Measurements from ENCODE around the gene TMEM245.
A peak's percentile ranks its signal among the peaks of the same experiment; 100 is the strongest.

Gene TMEM245

DNA sequence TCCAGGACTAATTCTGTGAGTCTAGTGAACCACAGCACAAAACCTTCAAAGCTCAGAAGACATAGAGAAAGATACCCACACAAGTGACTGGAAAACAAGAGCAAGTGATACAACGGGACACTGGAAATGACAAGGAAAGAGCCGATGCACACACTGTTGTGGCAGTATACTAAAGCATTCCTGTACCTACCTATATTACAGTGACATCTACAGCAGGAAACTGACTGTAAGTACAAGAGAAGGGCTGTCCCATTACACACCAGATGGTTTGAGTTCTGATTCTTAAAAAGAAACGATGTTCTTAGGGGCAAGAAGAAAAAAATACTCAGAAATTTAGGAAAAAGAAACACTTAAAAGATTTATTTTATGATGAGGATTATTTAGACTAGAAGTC is 18.5 kb downstream of the TMEM245 start:
- no peak for DNase-seq (ENCODE audit: low spot score)

DNA sequence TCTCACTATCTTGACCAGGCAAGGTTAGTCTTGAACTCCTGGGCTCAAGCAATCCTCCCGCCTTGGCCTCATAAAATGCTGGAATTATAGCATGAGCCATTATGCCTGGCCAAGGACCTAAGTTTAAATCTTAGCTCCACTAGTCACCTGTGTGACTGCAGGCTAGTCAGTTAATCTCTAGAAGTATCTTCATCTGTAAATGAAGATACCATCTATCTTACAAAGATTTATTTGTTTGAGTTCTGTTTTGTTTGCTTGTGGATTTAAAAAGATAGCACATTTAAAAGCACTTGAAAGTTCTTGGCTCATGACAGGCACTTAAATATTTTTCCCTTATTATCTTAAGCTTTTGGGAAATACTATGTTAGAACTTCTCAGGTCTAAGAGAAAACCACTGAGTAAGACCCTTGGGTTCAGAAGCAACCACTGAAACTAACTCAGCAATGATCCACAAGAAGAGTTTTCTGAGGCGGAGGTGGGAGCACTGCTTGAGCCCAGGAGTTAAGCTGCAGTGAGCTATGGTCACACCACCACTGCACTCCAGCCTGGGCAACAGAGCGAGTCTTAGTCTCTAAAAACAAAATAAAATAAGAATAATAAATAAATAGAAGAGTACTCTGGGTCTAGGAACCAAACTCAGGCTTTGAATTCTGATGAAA is 19.1 kb downstream of the TMEM245 start:
- no peak for DNase-seq (ENCODE audit: low spot score)

DNA sequence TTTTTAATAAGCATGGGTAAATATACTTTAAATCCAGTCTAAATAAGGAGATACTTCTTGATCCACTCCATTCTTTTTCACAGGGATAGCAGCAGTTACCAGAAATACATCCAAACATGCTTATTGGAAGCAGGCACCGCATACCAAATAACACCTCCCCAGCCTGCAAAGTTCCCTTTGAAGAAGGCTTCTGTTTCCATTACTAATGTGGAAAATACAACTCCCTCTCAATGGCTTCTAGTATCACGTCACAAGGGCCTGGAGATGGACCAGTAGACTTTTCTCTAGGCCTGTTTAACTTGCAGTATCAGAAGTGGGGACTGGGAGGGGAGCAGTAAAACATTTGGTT is 20.8 kb downstream of the TMEM245 start:
- no peak for DNase-seq (ENCODE audit: low spot score)

DNA sequence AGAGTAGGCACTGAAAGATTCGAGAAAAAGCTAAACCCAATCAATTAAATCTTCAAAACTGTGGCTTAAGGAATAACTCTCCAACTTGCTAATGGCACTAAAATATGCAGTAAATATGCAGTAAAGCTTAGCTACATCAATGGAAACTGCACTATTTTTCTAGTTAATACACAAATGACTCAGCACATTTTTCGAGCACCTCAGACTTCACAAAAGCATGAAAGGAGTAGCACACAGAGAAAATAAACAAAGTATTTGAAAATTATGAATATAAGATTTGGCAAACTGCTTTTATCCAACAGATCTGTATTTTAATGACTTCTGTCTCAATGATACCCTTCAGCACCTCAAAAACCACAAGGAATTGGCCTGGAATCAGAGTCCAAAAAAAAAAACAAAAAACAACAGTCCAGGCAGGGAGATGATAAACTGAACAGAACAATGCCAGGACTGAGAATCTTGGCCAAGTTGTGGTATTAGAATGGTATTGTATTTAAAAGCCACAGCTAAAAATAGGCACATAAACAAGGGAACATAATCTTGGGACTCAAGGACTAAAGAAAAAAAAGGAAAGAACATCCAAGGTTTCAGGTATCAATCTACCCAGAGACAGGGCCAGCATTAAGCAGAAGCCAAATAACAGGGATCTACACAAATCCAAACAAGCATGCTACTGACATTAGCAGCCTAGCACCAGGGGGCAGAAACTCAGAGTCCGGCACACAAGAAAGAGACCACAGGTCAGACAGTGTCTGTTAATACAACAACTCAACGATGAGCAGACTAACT is 21.4 kb downstream of the TMEM245 start:
- DNase-seq (ENCODE audit: low spot score) = peak; percentile 41

DNA sequence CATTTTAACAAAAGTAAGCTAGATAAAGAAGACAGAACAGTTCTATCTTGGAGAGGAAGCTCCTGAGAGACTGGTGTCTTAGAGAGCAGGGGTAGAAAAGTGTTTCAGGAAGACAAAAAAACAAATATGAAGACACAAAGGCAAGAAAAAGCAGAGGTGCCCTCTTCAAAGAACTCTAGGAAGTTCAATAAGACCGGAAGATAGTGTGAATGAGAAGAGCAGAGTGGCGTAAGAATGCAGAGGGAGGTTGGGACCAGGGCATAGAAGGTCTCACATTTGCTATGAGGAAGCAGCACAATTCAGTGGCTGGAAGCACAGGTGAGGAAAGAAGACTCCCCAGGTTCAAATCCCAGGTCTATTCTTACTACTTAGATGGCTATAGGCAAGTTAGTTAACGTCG is 22.6 kb downstream of the TMEM245 start:
- DNase-seq (ENCODE audit: low spot score) = no peak

DNA sequence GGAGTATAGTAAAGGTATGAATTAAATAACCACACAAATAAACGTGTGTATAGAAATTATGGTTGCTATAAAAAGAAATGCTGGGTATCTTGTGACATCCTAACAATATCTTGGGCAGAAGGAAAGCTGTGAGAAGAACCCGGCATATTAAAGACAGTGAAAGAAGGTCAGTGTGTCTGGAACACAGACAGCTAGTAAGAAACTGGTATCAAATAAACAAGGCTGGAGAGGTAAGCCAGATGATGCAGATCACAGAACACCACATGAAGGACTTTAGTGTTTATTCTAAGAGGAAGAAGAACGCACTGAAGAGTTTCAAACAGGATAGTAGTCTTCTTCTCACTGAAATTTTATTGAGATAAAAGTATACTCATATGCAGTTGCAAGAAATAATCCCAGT is 24.4 kb downstream of the TMEM245 start:
- DNase-seq (ENCODE audit: low spot score) = no peak

DNA sequence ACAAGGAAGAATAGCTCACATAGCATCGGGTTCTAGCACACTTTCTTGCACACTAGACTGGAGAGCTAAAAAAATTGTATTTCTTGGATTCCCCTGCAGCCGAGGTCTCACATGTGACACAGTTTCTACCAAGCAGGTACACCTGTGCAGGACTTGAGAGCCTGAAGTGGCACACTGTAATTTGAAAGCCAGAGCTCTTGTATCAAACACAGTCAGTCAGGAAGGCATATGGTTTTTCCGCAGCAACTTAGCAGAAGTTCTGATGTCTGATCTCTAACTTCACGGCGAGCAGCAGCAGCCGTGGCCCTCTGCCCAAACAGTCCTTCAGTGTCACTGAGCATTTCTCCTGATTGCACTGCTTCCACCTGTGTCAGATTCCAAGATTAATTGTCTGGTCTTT is 25.5 kb downstream of the TMEM245 start:
- DNase-seq (ENCODE audit: low spot score) = no peak

DNA sequence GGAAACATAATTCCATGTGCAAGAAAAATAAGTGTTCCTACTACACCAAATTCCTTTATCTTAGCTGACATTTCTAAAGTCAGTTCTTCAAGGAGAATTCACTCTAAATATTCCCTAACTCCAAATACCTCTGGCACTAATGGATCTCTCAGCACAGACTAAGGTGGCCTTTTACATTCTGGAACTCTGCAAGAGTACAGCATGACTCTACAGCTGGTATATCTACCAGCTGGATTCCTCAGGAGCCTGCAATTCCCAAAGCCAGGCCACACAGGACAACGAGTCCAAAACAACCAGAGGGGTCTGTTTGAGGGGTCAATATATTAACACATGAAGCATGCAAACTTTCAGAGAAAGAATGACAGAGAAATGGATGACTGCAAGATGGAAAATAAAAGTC is 27.2 kb downstream of the TMEM245 start:
- DNase-seq (ENCODE audit: low spot score) = no peak

DNA sequence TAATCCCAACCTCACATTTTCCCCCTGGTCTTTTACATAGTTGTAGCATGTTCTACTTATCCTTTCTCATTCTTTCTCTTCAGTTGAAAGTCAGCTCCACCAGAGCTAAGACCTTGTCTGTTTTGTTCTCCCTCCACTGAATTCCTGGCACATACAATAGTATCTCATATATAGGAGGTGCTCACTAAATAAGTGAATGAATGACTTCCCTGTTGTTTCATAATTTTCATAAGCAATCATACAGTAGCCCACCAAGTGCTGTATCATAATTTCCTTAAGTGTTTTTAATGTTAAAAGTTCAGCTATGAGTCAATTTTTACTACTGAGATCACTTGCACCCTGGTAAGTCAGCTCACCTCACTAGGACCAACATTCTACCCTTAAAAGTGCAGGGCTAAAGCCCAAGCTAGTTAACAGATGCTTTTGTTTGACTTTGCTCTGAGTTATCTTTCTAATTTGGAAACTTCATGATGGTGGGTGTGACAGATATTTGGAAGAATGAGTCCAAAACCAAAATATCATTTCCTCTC is 27.6 kb downstream of the TMEM245 start:
- DNase-seq (ENCODE audit: low spot score) = no peak

DNA sequence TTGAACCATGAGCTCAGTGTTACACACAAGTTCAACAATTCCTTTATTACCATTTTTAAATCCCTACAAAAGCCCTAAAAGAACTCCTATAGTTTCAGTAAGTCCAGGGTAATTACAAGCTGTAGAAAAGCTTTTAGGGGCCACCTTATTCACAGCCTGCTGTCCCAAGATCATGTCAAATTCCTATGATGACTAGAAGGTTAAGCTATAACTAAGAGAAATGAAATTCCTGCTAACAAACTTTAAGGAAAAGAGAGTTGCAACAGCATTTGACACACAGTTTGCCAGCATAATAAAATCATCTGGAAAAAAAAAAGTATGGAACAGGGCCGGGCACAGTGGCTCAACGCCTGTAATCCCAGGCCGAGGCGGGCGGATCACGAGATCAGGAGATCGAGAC is 31.5 kb downstream of the TMEM245 start:
- DNase-seq (ENCODE audit: low spot score) = no peak

DNA sequence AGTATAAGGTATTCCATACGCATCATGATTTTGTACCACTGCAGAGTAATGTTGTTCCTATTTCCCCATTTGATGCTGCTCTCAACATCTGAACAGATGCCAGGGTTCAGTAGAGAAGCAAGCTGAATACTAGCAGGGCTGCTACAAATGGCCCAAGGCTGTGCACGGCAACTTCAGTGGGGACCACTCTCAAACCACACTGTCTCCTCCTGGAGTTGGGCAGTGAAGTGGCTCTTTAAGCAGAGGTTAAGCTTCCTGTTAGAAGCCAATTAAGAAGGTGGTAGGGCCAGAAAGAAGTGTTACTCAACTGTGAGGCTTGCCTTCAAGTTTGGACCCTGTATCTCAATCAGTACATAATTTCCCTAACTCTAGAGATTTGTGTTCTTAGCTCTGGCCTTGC is 32.0 kb downstream of the TMEM245 start:
- no peak for DNase-seq (ENCODE audit: low spot score)

DNA sequence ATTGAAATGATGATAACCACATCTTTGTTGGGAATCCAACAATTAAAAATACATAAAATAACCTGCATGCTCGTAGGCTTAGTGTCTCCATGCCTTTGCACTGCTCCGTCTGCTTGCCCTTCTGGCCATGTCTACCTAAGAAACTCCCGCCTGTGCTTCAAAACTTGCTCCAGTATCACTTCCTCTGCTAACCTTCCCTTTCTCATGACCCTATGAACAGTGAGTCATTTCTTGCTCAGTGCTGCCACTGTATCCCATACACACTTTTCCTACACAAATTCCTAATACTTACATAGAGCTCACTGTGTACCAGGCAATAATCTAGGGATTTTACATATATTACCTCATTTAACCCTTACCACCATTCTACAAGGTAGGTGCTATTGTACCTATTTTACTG is 33.5 kb downstream of the TMEM245 start:
- DNase-seq (ENCODE audit: low spot score) = peak; percentile 31

DNA sequence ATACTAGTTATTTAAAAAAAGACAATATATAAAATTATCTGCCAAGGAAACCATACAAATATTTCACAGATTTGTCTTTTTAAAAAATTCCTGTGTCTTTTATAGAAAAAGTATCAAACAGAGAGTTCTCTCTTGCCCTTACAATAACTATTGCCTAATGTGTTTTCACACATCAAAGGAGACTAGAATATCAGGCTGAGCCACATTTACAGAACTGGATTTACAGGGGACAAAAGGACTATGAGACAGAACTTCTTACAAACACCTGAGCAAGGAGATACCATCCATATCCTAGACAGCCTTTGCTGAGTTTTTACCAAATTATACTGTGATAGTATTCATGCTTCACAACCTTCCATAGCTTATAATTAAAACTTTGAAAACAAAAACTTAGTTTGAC is 34.2 kb downstream of the TMEM245 start:
- no peak for DNase-seq (ENCODE audit: low spot score)

DNA sequence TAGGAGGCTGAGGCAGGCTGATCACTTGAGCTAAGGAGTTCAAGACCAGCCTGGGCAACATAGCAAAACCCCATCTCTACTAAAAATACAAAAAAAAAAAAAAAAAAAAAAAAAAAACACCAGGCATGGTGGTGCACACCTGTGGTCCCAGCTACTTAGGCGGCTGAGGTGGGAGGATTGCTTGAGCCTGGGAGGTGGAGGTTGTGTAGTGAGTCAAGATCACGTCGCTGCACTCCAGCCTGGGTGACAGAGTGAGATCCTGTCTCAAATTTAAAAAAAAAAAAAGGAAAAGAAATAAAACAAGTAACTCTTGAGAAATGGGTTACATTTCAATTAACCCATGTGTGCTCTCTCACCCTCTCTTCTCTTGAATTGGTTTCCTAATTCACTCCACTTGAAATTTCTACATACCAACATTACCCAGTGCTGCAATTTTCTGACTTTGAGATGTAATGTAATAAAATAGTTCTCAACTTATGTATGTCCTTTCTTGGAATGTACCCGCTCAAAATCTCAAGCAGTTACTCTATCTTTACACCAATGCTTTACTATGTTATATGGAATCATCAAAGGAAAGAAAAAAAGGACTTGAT is 35.8 kb downstream of the TMEM245 start:
- DNase-seq (ENCODE audit: low spot score) = no peak

DNA sequence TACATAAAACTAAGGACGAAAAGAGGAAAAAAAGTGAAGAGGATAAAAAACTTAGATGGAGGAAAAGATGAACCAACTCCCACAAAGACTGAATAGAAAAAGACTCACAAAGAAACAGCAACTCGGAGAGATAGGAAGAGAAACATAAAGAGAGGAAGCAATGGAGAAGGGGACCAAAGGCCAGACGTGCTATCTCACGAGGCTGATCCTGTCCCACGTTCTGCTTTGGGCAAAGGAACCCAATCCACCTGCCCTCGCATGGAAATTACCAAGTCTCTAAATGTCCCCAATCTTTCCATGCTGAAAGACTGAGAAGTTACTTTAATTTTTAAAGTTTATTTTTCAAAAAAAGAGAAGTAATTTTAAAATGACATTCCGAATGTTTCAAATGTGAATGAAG is 36.6 kb downstream of the TMEM245 start:
- no peak for DNase-seq (ENCODE audit: low spot score)

DNA sequence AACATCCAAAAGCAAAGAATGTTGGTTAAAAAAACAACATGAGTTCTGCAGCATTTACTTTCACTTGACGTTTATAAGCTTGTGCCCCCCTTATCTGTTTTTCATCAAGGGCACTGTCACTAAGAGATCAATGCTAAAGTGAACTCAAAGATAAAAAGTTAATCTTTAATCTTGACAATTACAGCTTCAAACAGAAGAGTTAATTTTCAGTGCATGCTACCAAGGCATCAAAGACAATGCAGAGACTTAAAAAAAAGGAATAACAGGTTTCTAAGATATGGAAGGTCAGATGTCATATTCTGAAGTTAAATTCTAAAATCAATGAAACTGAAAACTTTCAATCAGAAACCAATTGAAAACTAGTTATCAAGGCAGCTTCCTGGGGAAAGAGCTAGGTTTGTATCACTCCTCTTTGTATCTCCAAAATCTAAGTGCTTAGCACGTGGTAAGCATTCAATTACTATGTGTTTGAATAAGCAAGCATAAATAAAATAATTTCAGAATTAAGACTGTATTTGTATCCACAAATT is 37.6 kb downstream of the TMEM245 start:
- DNase-seq (ENCODE audit: low spot score) = no peak

DNA sequence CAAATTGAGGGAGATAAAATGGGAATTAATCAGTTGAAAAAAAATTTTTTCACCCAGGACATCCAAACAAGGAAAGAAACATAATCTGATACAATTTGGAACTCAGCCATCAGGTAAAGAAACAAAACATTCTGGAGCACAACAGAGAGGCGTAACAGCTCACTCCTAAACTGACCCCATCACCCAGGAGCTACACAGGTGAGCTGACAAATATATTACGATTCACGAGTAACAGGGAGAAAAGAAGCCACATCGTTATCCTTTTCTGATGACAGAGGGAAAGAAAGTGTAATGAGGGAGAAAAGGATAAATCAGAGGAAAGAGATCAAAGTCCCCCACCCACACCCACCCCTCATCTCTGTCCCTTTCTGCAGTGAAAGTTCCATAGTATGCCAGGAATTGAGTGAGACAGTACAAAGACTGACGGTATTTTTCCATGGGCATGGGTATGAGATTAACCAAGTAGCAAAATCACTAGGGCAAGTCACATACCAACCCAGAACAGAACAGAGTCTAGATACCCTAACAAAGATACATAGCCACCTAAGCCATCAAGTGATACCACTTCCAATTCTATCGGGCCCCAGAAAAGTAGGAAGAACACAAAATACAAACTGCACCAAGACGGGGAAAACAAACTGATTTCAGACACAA is 45.4 kb downstream of the TMEM245 start:
- DNase-seq (ENCODE audit: low spot score) = no peak

DNA sequence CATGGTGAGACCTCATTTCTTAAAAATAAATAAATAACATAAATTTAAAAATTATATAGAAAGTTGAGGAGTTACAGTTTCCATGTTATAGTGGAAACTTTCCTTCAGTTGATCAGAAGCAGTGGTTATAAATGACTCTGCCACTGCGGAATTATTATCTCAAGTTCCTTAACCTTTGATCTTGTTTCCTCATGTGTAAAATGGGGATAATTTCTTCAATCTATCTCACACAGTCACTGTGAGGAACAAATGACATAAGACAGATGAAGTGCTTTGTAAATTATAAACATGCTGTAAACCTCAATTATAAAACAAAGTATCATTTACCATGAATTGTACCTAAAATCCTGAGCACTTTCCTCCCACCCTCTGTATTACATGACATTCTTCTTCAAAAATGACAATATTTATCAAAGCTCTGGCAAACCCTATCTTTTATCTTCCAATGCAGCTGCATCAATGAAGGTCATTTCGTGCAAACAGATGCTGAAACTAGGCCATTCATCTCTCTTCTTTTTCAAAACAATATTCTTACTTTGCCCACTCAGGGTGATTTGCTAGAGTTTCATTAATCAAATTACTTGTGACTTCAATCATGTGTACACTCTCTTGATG is 46.8 kb downstream of the TMEM245 start:
- no peak for DNase-seq (ENCODE audit: low spot score)

DNA sequence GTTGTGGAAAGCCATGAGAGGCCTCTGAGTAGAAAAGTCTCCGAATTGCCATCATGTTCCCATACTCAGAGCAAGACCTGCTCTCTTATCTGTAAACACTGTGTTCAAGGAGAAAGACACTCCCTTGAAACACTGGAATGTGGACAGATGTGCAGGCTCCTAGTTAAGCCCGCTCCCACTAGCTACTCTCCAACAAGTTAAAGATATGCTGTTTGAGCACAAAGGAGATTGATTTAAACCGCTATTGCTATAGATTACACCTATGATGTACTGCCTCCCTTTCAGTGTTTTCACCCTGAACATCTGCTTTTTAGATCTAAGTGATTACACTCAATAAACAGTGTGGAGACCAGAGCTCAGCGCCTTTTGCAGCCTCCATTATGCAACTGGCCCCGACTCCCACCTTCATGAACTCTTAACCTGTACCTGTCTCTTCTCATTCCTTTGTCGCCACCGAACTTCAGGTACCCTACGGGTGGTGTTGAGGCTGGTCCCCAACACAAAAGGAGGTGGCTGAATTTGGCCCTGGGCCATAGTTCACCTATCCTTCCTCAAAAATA is 47.5 kb downstream of the TMEM245 start:
- DNase-seq (ENCODE audit: low spot score) = no peak

DNA sequence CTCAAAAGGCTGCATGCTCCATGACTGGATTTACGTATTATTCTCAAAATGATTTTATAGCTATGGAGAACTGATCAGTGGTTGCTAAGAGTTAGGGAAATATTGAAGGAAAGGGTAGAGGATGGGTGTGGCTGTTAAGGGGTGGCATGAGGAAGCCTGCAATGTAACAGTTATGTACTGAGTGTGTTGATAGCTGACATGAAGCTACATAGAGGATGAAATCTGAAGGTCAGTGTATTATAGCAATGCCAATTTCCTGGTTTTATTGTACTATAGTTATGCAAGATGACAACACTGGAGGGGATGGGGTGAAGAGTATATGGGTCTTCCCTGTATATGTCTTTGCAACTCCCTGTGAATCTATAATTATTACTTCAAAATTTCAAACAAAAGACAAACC is 51.0 kb downstream of the TMEM245 start:
- no peak for DNase-seq (ENCODE audit: low spot score)

DNA sequence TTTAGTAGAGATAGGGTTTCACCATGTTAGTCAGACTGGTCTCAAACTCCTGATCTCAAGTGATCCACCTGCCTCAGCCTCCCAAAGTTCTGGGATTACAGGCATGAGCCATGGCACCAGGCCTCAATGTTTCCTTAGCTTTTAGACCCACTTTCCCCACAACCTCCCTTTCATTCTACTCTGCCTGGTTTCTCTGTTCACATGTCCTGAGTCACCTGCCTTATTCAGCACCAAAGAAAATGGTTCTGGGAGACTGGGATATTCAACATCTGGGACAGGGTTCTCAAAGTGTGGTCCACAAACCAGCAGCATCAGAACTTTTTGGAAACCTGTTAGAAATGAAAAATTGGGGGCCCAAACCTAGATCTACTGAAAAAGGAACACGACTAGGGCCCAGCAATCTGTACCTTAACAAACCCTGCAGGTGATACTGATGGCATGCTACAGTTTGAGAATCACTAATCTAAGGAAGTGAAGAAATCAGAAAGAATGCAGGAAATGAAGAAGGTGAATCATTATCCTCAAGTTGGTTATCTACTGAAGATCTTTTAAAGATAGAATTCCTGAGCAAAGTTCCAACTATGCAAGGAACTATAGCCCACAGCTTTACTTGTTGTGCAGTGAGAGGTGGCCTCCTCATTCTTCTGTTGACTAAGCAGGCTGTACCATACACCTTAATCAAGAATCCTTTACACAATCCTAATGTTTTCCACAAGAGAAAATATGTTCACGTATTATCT is 54.6 kb downstream of the TMEM245 start:
- peak; percentile 95 for DNase-seq (ENCODE audit: low spot score)
